Heart right ventricle (tissue), 16 donors: ENCODE results near the gene KLHL40. TPM values are rescaled to one million over a fixed set of nuclear protein-coding genes. Genes with fewer than 3 reads are reported as not detected.

ENCODE experiments used
- ATAC-seq, 8 donors: fragments of 200-7000 bp; cut with Tn5 transposase; one replicate each; pipeline ENCODE4 v1.9.1; 2020; ENCODE audit warnings: mild to moderate bottlenecking in 8 of 8, moderate library complexity in 8 of 8, moderate number of reproducible peaks in 1 of 8
- DNase-seq, 2 donors: peaks; one replicate each; pipeline ENCODE4 v3.0.0-alpha.2; 2020
- H3K27ac ChIP-seq, 10 donors: fragments of 200-600 bp; sonication (generic) in 2 of 10; one replicate each; pipeline versions ENCODE4 v1.5.0 to v1.8.0; 2020 to 2022; ENCODE audit warnings: mild to moderate bottlenecking in 3 of 10
- H3K27me3 ChIP-seq, 7 donors: fragments of 200-600 bp; one replicate each; pipeline ENCODE4 v1.8.0; 2021 to 2022; ENCODE audit warnings: mild to moderate bottlenecking in 2 of 7
- H3K36me3 ChIP-seq, 9 donors: fragments of 200-600 bp; sonication (generic) in 1 of 9; one replicate each; pipeline versions ENCODE4 v1.5.0 to v1.8.0; 2020 to 2022; ENCODE audit warnings: mild to moderate bottlenecking in 2 of 9
- H3K4me1 ChIP-seq, 9 donors: fragments of 200-600 bp; sonication (generic) in 1 of 9; one replicate each; pipeline versions ENCODE4 v1.5.0 to v1.8.0; 2020 to 2022; ENCODE audit warnings: mild to moderate bottlenecking in 4 of 9
- H3K4me3 ChIP-seq, 10 donors: fragments of 200-600 bp; sonication (generic) in 2 of 10; one replicate each; pipeline versions ENCODE4 v1.5.0 to v1.8.0; 2020 to 2022; ENCODE audit warnings: mild to moderate bottlenecking in 7 of 10, moderate library complexity in 2 of 10
- H3K9me3 ChIP-seq, 11 donors: fragments of 200-600 bp in 10 of 11; sonication (generic) in 2 of 11; one replicate each; pipeline versions ENCODE4 v1.5.0 to v1.8.0; 2013 to 2022; ENCODE audit warnings: mild to moderate bottlenecking in 2 of 11, control low read depth in 1 of 11, moderate library complexity in 1 of 11
- CTCF ChIP-seq, 9 donors: fragments of 200-600 bp; sonication (generic) in 2 of 9; IDR thresholded peaks; one replicate each; pipeline versions ENCODE4 v1.5.0 to v1.8.0; 2021 to 2022; ENCODE audit warnings: antibody characterized with exemption in 9 of 9, mild to moderate bottlenecking in 5 of 9, moderate library complexity in 1 of 9
- WGBS, 2 donors: extraction: QIAGEN DNeasy Blood & Tissue Kit; methylation state at CpG; one replicate each; pipeline ENCODE4 v1.1.7; 2013; ENCODE audit warnings: inconsistent platforms in 1 of 2; 5-methylcytosine and 5-hydroxymethylcytosine counted together
- intact Hi-C, 10 donors: fragments of 100-400 bp; cut with DNase I; formaldehyde crosslinking; loops; one replicate each; pipeline versions ENCODE4 v1.11.1 to v1.14.2; 2022
- polyA plus RNA-seq, 2 donors: library from polyadenylated mRNA; stranded (reverse); fragments of 200-250 nt; gene quantifications; one replicate each; pipeline ENCODE4 v1.2.3, GENCODE V29; 2013
- total RNA-seq, 10 donors: library from RNA; stranded (reverse); fragmentation: NEBNext Ultra II Directional in 3 of 10; extraction: Animal tissue kit (Norgen Biotek cat#: 25700) in 3 of 10; gene quantifications; one replicate each; pipeline versions ENCODE4 v1.2.1 to v1.2.4, GENCODE V29; 2021 to 2023
- donor health status: Arrhythmogenic right ventricular cardiomyopathy.
- donor health status: ischemic (EF 13 %, LVEDD 7.1; RV severe dilation, severe dysfunction).
- donor health status: healthy with polysubstance abuse.
- donor health status: DM: no; HTN: yes; CAD: no.
- donor health status: DM: no; HTN: no; CAD: no.
- donor health status: ischemic (EF 25% LVEDD 6.9; RV normal size, moderate dysfunction).
- donor health status: ischemic (EF 25% LVEDD 5.7; RV mildly dilated, moderate dysfunction).
- donor health status: healthy.
- donor health status: DM: yes; HTN: yes; CAD: no.
- donor health status: Ischemic cardiomyopathy.
- donor health status: ischemic (EF 35%, LVEDD 5.7; RV mildly dilated, moderate dysfunction).
- donor health status: nonischemic (EF 11% LVEDD 7.7; RV severe dilation, severe dysfunction).
- donor health status: DM: yes; HTN: yes; CAD: no.
- donor health status: PGD.
- donor health status: ischemic (EF 29% LVEDD 5.4; RV normal size, mild dysfunction).
- donor health status: nonischemic (EF 23%, LVEDD 6.1; RV moderate dilation, normal function).

Gene KLHL40
- total and polyA plus RNA-seq, 12 donors = 0.26 to 8.3 (median 0.85) TPM

GRCh38 chr3:42666577-42666998 is 18.7 kb upstream of the KLHL40 start:
- Histone ChIP-seq H3K4me3 (no peak overlapping the region), H3K4me1 (peaks cover 8 to 39% (median 31%) of the 10 kb centered on the region in 9 donors), H3K27ac (peak overlapping the region; percentile 33 to 81 (median 75)), H3K27me3 (no peaks in the 10 kb centered on the region), H3K9me3 (peaks cover 0 to 4% (median 0%) of the 10 kb centered on the region in 11 donors), H3K36me3 (peaks cover 0 to 20% (median 0%) of the 10 kb centered on the region in 9 donors)
- peak; percentile 21 to 51 (median 38) for ATAC-seq
- no peak for DNase-seq
- 60 to 69% methylated on average over 4 of the region's 4 CpGs for WGBS, 2 donors
- no peak for TF ChIP-seq CTCF (IDR thresholded peaks at IDR 0.05)
- intact Hi-C loops = no loop called here

GRCh38 chr3:42667096-42667522 is 18.2 kb upstream of the KLHL40 start:
- Histone ChIP-seq H3K9me3 (peaks cover 0 to 4% (median 0%) of the 10 kb centered on the region in 11 donors), H3K4me1 (peaks cover 8 to 35% (median 31%) of the 10 kb centered on the region in 9 donors), H3K27me3 (no peaks in the 10 kb centered on the region), H3K4me3 (no peak overlapping the region), H3K36me3 (peaks cover 0 to 15% (median 0%) of the 10 kb centered on the region in 9 donors), H3K27ac (peak overlapping the region in 9 of 10 donors; percentile 56 to 81 (median 76))
- TF ChIP-seq CTCF (IDR thresholded peaks at IDR 0.05) = no peak
- WGBS, 2 donors = 55 to 59% methylated on average over 7 of the region's 7 CpGs
- intact Hi-C loops = no loop called here
- ATAC-seq (peak in 6 of 8 donors; percentile 3 to 20 (median 8)), DNase-seq (no peak)

GRCh38 chr3:42667523-42668412 is 17.6 kb upstream of the KLHL40 start:
- peak in 6 of 8 donors; percentile 3 to 12 (median 4) for ATAC-seq
- peaks cover 8 to 35% (median 31%) of the 10 kb centered on the region in 9 donors for H3K4me1 ChIP-seq
- peaks cover 0 to 9% (median 0%) of the 10 kb centered on the region in 9 donors for H3K36me3 ChIP-seq
- peaks cover 0 to 4% (median 0%) of the 10 kb centered on the region in 11 donors for H3K9me3 ChIP-seq
- no peaks in the 10 kb centered on the region for H3K27me3 ChIP-seq
- DNase-seq = no peak
- no peak overlapping the region for H3K4me3 ChIP-seq
- TF ChIP-seq CTCF (IDR thresholded peaks at IDR 0.05) = no peak
- intact Hi-C loops = no loop called here
- H3K27ac ChIP-seq = peak overlapping the region in 6 of 10 donors; percentile 2 to 81 (median 76)
- WGBS, 2 donors = 44 to 47% methylated on average over 8 of the region's 8 CpGs

- ATAC-seq = no peak
- no peak for TF ChIP-seq CTCF (IDR thresholded peaks at IDR 0.05)
- no peaks in the 10 kb centered on the region for H3K27me3 ChIP-seq
- 86 to 91% methylated on average over 2 of the region's 2 CpGs for WGBS, 2 donors
- intact Hi-C loops = no loop called here
- H3K4me1 ChIP-seq = peaks cover 8 to 35% (median 31%) of the 10 kb centered on the region in 9 donors
- peak in 1 of 2 donors; percentile 2 for DNase-seq
- H3K4me3 ChIP-seq = no peak overlapping the region
- H3K36me3 ChIP-seq = peaks cover 0 to 9% (median 0%) of the 10 kb centered on the region in 9 donors
- H3K27ac ChIP-seq = no peak overlapping the region
- peaks cover 0 to 7% (median 0%) of the 10 kb centered on the region in 11 donors for H3K9me3 ChIP-seq
These were observed 16.9 kb upstream of the KLHL40 start for GRCh38 chr3:42668413-42668760.
